Activated CD8-positive, alpha-beta T cell treated with anti-CD3 and anti-CD28 coated beads for 36 hours (primary cell): ENCODE data around the gene ADAMTS2. TPM values are rescaled to one million over a fixed set of nuclear protein-coding genes. Genes with fewer than 3 reads are reported as not detected.

Experiments
- ATAC-seq: fragments of 200-7000 bp; cut with Tn5 transposase; one replicate; pipeline ENCODE4 v1.10.0; 2021; ENCODE audit warnings: mild to moderate bottlenecking, moderate library complexity
- CTCF ChIA-PET: fragments of 350-600 bp; sonication (Branson Sonifier 250); formaldehyde crosslinking; loops from one replicate; lab custom pipeline; 2021; ENCODE audit warnings: antibody characterized with exemption; lab: Charles Lee
- POLR2A ChIA-PET: fragments of 350-600 bp; sonication (Branson Sonifier 250); formaldehyde crosslinking; loops from one replicate; lab custom pipeline; 2021; ENCODE audit warnings: antibody characterized with exemption; lab: Charles Lee
- DNase-seq: peaks from one replicate; pipeline ENCODE4 v3.0.0-alpha.2; 2020
- H3K27ac Mint-ChIP-seq: one replicate; pipeline ENCODE4 v1.8.0; 2021; ENCODE audit warnings: mild to moderate bottlenecking, mixed read lengths
- H3K27me3 Mint-ChIP-seq: one replicate; pipeline ENCODE4 v1.8.0; 2021; ENCODE audit warnings: mixed read lengths
- H3K36me3 Mint-ChIP-seq: one replicate; pipeline ENCODE4 v1.8.0; 2021; ENCODE audit warnings: low read depth, mixed read lengths
- H3K4me1 Mint-ChIP-seq: one replicate; pipeline ENCODE4 v1.8.0; 2021; ENCODE audit warnings: low read depth, mixed read lengths
- H3K4me3 Mint-ChIP-seq: one replicate; pipeline ENCODE4 v1.8.0; 2021; ENCODE audit warnings: mild to moderate bottlenecking, moderate library complexity, mixed read lengths
- H3K9me3 Mint-ChIP-seq: one replicate; pipeline ENCODE4 v1.8.0; 2021; ENCODE audit warnings: mixed read lengths
- CTCF ChIP-seq: fragments of 200-600 bp; IDR thresholded peaks from one replicate; pipeline ENCODE4 v1.8.0; 2022; ENCODE audit warnings: antibody characterized with exemption, mild to moderate bottlenecking
- intact Hi-C: fragments of 100-400 bp; cut with micrococcal nuclease; formaldehyde crosslinking; loops from one replicate; pipeline ENCODE4 v1.10.0; 2022
- total RNA-seq, 2 experiments: library from RNA; stranded (reverse); gene quantifications; one replicate each; pipeline ENCODE4 v1.2.3, GENCODE V29; 2021

The ADAMTS2 gene
- total RNA-seq, 2 experiments from 2014 or later = not detected

- DNase-seq (no peak), ATAC-seq (no peak)
- no peaks in the 10 kb centered on the region for H3K9me3 Mint-ChIP-seq
- intact Hi-C loops = no loop called here
- no peak overlapping the region for H3K27ac Mint-ChIP-seq
- no peak for TF ChIP-seq CTCF
- H3K4me1 Mint-ChIP-seq = no peaks in the 10 kb centered on the region
- POLR2A ChIA-PET = interaction anchor here (0.5 kb wide), 1 partner anchor 302 kb away, joined by 3 read pairs; no protein-coding TSS in a partner anchor
- H3K27me3 Mint-ChIP-seq = no peaks in the 10 kb centered on the region
- CTCF ChIA-PET = no interaction called here
- H3K36me3 Mint-ChIP-seq = no peaks in the 10 kb centered on the region
- no peak overlapping the region for H3K4me3 Mint-ChIP-seq
These were observed 13.5 kb downstream of the ADAMTS2 start for GRCh38 chr5:179331591-179332375.

GRCh38 chr5:179330186-179330900 is 14.9 kb downstream of the ADAMTS2 start:
- ChIA-PET POLR2A (no interaction called here), CTCF (no interaction called here)
- TF ChIP-seq CTCF = no peak
- DNase-seq (no peak), ATAC-seq (no peak)
- no peak overlapping the region for H3K4me3 Mint-ChIP-seq
- H3K36me3 Mint-ChIP-seq = no peaks in the 10 kb centered on the region
- intact Hi-C loops = no loop called here
- no peaks in the 10 kb centered on the region for H3K9me3 Mint-ChIP-seq
- no peak overlapping the region for H3K27ac Mint-ChIP-seq
- H3K27me3 Mint-ChIP-seq = peaks cover 3% of the 10 kb centered on the region
- H3K4me1 Mint-ChIP-seq = no peaks in the 10 kb centered on the region

- ATAC-seq (no peak), DNase-seq (no peak)
- H3K27ac Mint-ChIP-seq = no peak overlapping the region
- H3K4me1 Mint-ChIP-seq = no peaks in the 10 kb centered on the region
- POLR2A ChIA-PET = no interaction called here
- intact Hi-C loops = no loop called here
- no peaks in the 10 kb centered on the region for H3K36me3 Mint-ChIP-seq
- peaks cover 4% of the 10 kb centered on the region for H3K27me3 Mint-ChIP-seq
- no peaks in the 10 kb centered on the region for H3K9me3 Mint-ChIP-seq
- CTCF ChIA-PET = no interaction called here
- no peak overlapping the region for H3K4me3 Mint-ChIP-seq
- no peak for TF ChIP-seq CTCF
These were observed 17.0 kb downstream of the ADAMTS2 start for GRCh38 chr5:179328291-179328690.

GRCh38 chr5:179327021-179327735 is 18.1 kb downstream of the ADAMTS2 start:
- Mint-ChIP-seq H3K4me1 (no peaks in the 10 kb centered on the region), H3K36me3 (no peaks in the 10 kb centered on the region), H3K9me3 (no peaks in the 10 kb centered on the region), H3K4me3 (no peak overlapping the region), H3K27ac (no peak overlapping the region), H3K27me3 (peaks cover 4% of the 10 kb centered on the region)
- ChIA-PET CTCF (no interaction called here), POLR2A (interaction anchor here (0.6 kb wide), 1 partner anchor 572 kb away, joined by 3 read pairs; no protein-coding TSS in a partner anchor)
- DNase-seq (no peak), ATAC-seq (no peak)
- no peak for TF ChIP-seq CTCF
- intact Hi-C loops = no loop called here
